Measurements from ENCODE around the gene WDR86.
A peak's percentile ranks its signal among the peaks of the same experiment; 100 is the strongest.

DNA sequence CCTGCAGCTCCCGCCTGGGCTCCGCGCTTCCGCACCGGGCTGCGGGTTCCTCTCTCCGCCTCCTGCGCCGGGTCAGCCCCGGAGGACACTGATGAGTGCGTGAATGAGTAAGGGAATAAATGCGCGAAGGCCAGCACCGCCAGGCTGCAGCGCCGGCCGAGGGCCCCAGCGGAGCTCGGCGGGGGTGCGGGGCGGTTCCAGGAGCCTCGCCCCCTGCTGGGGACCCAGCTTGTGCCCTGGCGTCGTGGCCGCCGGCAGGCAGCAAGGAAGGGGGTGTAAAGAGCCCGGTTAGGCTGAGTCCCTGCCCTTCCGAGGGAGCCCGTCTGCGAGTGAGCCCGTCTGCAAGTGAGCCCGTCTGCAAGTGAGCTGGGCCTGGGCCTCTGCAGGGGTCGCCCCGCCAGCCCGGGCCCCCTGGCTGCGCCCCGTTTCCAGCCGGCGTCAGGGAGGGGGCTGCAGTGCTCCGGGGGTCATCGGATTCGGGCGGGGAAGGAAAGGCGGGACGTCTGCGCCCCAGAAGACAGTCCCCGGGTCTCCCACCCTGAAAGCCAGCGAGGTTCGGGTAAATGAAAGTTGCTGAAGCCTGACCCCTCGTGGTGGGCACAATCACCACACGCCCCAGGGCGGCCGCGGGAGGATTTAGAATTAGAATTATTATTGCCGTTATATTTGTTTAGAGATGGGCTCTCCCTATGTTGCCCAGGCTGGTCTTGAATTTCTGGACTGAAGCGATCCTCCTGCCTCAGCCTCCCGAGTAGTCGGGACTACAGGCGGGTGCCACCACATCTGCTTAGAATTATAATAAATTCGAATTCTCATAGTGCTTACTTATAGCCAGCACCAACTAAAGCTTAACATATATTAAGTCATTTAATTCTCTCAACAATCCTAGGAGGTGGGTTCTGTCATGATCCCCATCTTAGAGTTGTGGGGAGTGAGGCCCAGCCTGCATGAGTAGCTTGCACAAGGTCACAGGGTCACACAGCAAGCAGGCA, 38.7 kb upstream of the WDR86 start:
- TF ChIP-seq, protein P1, sequence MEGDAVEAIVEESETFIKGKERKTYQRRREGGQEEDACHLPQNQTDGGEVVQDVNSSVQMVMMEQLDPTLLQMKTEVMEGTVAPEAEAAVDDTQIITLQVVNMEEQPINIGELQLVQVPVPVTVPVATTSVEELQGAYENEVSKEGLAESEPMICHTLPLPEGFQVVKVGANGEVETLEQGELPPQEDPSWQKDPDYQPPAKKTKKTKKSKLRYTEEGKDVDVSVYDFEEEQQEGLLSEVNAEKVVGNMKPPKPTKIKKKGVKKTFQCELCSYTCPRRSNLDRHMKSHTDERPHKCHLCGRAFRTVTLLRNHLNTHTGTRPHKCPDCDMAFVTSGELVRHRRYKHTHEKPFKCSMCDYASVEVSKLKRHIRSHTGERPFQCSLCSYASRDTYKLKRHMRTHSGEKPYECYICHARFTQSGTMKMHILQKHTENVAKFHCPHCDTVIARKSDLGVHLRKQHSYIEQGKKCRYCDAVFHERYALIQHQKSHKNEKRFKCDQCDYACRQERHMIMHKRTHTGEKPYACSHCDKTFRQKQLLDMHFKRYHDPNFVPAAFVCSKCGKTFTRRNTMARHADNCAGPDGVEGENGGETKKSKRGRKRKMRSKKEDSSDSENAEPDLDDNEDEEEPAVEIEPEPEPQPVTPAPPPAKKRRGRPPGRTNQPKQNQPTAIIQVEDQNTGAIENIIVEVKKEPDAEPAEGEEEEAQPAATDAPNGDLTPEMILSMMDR (IDR thresholded peaks at IDR 0.05): peak; percentile 81 to 83 (median 82)
- TF ChIP-seq EP300 (IDR thresholded peaks at IDR 0.05) (no peak), POLR2AphosphoS5 (IDR thresholded peaks at IDR 0.05) (peak in 1 of 2 donors; percentile 8)

All from esophagus muscularis mucosa (tissue), 4 donors.